ENCODE results near the gene EFCAB6. TPM values are rescaled to one million over a fixed set of nuclear protein-coding genes. Genes with fewer than 3 reads are reported as not detected.

EFCAB6 gene
- total and polyA plus RNA-seq, 10 of the 15 experiments (the other 5 are each of a cell fraction or from before 2014, with no cell fraction given): 0.05 to 0.42 (median 0.19) TPM

DNA sequence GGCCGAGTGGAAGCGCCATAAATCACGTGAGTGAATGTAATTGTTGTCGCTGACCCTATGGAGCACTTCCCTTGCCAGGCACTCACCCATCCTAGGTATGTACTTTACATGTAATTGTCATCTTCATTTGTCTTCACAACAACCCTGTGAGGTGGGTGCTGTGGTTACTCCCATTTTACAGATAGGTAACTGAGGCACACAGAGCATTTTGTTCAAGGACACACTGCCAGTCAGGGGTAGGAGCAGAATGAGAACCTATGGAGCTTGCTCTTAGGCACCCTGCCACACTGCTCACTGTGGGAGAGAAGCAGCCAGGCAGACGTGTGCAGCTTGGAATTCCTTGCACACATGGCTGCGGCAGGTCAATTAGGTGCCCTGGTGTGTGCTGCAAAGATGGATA is 785 bp upstream of the EFCAB6 start:
- ChIA-PET CTCF (interaction anchor here (0.6 to 1.2 kb wide), 2 partner anchors 16 to 70 kb away, joined by 3 read pairs; no protein-coding TSS in a partner anchor), POLR2A (interaction anchor here (1.1 kb wide), 1 partner anchor 17 kb away, joined by 8 read pairs; no protein-coding TSS in a partner anchor), SMC1A (ENCODE audit: uncharacterized antibody, unreplicated experiment) (interaction anchor here (1.1 kb wide), 1 partner anchor 142 kb away, joined by 3 read pairs; the partner anchor contains the start of gene SAMM50), RAD21 (ENCODE audit: unreplicated experiment) (no interaction called here)
- H3K4me3 ChIP-seq: peak overlapping the region; percentile 87
- WGBS (ENCODE audit: insufficient coverage, insufficient replicate concordance, low lambda C conversion rate, missing lambda C conversion rate): 17% methylated on average over 6 of the region's 6 CpGs
- H3K9me3 ChIP-seq (replicated peaks; ENCODE audit: control insufficient read depth, insufficient read depth, low read length): no peaks in the 10 kb centered on the region
- peak overlapping the region; percentile 85 for H3K9ac ChIP-seq (ENCODE audit: control insufficient read depth, insufficient read depth, low read length)
- in situ Hi-C loops (cut with MboI) (no loop called here), intact Hi-C loops (cut with micrococcal nuclease; ENCODE audit: unreplicated experiment) (no loop called here)
- H3K4me2 ChIP-seq (ENCODE audit: control insufficient read depth, insufficient read depth): peak overlapping the region; percentile 91
- DNase-seq (ENCODE audit: low read depth, low spot score): no peak
- peak; percentile 49 for FAIRE-seq
- BruUV-seq (replicated peaks): no TSS peak
- H3K27me3 ChIP-seq (replicated peaks in 1 of 2; ENCODE audit: control insufficient read depth in 2 of 2, insufficient read depth in 2 of 2, low read length in 1 of 2): no peaks in the 10 kb centered on the region
- no peaks in the 10 kb centered on the region for H4K20me1 ChIP-seq (ENCODE audit: control insufficient read depth, insufficient read depth)
- H2AFZ ChIP-seq (ENCODE audit: control insufficient read depth, low read depth, low read length): peak overlapping the region; percentile 57
- ATAC-seq: peak; percentile 8
- H3K79me2 ChIP-seq (ENCODE audit: control insufficient read depth, insufficient read depth, low read length): peaks cover 7% of the 10 kb centered on the region
- H3K27ac ChIP-seq (ENCODE audit: control insufficient read depth, insufficient read depth): peak overlapping the region; percentile 79
- 0 out of 2 replicates have a peak, but pooled peaks cover 4% of the 10 kb centered on the region for H3K4me1 ChIP-seq (ENCODE audit: control insufficient read depth, insufficient read depth, low read length)
- H3K36me3 ChIP-seq (ENCODE audit: control insufficient read depth in 2 of 2, insufficient read depth in 2 of 2, low read length in 1 of 2): no peaks in the 10 kb centered on the region
- TF ChIP-seq, protein P1, sequence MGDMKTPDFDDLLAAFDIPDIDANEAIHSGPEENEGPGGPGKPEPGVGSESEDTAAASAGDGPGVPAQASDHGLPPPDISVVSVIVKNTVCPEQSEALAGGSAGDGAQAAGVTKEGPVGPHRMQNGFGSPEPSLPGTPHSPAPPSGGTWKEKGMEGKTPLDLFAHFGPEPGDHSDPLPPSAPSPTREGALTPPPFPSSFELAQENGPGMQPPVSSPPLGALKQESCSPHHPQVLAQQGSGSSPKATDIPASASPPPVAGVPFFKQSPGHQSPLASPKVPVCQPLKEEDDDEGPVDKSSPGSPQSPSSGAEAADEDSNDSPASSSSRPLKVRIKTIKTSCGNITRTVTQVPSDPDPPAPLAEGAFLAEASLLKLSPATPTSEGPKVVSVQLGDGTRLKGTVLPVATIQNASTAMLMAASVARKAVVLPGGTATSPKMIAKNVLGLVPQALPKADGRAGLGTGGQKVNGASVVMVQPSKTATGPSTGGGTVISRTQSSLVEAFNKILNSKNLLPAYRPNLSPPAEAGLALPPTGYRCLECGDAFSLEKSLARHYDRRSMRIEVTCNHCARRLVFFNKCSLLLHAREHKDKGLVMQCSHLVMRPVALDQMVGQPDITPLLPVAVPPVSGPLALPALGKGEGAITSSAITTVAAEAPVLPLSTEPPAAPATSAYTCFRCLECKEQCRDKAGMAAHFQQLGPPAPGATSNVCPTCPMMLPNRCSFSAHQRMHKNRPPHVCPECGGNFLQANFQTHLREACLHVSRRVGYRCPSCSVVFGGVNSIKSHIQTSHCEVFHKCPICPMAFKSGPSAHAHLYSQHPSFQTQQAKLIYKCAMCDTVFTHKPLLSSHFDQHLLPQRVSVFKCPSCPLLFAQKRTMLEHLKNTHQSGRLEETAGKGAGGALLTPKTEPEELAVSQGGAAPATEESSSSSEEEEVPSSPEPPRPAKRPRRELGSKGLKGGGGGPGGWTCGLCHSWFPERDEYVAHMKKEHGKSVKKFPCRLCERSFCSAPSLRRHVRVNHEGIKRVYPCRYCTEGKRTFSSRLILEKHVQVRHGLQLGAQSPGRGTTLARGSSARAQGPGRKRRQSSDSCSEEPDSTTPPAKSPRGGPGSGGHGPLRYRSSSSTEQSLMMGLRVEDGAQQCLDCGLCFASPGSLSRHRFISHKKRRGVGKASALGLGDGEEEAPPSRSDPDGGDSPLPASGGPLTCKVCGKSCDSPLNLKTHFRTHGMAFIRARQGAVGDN (IDR thresholded peaks at IDR 0.05): no peak

DNA sequence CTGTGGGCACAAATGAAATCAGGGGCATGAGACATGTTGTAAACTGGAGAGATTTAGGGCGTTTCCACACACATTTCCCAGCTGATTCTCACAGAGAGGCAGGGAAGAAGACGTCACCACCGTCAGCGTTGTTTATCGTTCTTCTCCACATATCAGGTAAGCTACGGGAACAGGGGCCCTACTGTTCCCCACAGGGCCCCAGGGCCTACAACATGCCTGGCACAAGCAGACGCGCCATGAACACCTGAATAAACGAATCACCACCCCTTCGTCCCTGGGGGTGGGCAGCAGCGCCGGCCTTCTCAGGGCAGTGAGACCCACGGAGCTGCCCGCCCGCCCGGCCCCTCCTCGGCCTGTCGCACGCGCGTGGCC is 342 bp downstream of the EFCAB6 start:
- Histone ChIP-seq H3K9ac (ENCODE audit: control insufficient read depth, insufficient read depth, low read length) (peak overlapping the region; percentile 85), H3K27me3 (replicated peaks in 1 of 2; ENCODE audit: control insufficient read depth in 2 of 2, insufficient read depth in 2 of 2, low read length in 1 of 2) (no peaks in the 10 kb centered on the region)
- intact Hi-C loops (cut with micrococcal nuclease; ENCODE audit: unreplicated experiment): no loop called here

More for the DNA sequence above, 342 bp downstream of the EFCAB6 start:
- TF ChIP-seq ETV6 (conservative IDR thresholded peaks at IDR 0.05 in 1 of 2, IDR thresholded peaks at IDR 0.05 in 1 of 2; ENCODE audit: borderline replicate concordance in 1 of 2, low read depth in 1 of 2) (no peak), SREBF2 (IDR thresholded peaks at IDR 0.05; ENCODE audit: low read length) (no peak)
- TF ChIP-seq, protein P2, sequence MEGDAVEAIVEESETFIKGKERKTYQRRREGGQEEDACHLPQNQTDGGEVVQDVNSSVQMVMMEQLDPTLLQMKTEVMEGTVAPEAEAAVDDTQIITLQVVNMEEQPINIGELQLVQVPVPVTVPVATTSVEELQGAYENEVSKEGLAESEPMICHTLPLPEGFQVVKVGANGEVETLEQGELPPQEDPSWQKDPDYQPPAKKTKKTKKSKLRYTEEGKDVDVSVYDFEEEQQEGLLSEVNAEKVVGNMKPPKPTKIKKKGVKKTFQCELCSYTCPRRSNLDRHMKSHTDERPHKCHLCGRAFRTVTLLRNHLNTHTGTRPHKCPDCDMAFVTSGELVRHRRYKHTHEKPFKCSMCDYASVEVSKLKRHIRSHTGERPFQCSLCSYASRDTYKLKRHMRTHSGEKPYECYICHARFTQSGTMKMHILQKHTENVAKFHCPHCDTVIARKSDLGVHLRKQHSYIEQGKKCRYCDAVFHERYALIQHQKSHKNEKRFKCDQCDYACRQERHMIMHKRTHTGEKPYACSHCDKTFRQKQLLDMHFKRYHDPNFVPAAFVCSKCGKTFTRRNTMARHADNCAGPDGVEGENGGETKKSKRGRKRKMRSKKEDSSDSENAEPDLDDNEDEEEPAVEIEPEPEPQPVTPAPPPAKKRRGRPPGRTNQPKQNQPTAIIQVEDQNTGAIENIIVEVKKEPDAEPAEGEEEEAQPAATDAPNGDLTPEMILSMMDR (IDR thresholded peaks at IDR 0.05 in 2 of 3, conservative IDR thresholded peaks at IDR 0.05 in 1 of 3; ENCODE audit: control insufficient read depth in 2 of 3, extremely low read depth in 1 of 3, insufficient read depth in 1 of 3, low read depth in 3 of 3, low read length in 3 of 3): no peak
- TF ChIP-seq, protein P3, sequence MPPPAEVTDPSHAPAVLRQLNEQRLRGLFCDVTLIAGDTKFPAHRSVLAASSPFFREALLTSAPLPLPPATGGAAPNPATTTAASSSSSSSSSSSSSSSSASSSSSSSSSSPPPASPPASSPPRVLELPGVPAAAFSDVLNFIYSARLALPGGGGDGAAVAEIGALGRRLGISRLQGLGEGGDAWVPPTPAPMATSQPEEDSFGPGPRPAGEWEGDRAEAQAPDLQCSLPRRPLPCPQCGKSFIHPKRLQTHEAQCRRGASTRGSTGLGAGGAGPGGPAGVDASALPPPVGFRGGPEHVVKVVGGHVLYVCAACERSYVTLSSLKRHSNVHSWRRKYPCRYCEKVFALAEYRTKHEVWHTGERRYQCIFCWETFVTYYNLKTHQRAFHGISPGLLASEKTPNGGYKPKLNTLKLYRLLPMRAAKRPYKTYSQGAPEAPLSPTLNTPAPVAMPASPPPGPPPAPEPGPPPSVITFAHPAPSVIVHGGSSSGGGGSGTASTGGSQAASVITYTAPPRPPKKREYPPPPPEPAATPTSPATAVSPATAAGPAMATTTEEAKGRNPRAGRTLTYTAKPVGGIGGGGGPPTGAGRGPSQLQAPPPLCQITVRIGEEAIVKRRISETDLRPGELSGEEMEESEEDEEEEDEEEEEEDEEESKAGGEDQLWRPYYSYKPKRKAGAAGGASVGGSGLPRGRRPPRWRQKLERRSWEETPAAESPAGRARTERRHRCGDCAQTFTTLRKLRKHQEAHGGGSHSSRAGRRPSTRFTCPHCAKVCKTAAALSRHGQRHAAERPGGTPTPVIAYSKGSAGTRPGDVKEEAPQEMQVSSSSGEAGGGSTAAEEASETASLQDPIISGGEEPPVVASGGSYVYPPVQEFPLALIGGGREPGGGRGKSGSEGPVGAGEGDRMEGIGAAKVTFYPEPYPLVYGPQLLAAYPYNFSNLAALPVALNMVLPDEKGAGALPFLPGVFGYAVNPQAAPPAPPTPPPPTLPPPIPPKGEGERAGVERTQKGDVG (CRISPR knock-in tag; IDR thresholded peaks at IDR 0.05): no peak
- ChIA-PET SMC1A (ENCODE audit: uncharacterized antibody, unreplicated experiment) (interaction anchor here (1.1 kb wide), 1 partner anchor 143 kb away, joined by 3 read pairs; the partner anchor contains the start of gene SAMM50), RAD21 (ENCODE audit: unreplicated experiment) (interaction anchor here (0.6 to 1.1 kb wide), 4 partner anchors 9 to 743 kb away, joined by 3 to 4 read pairs (median 3); no protein-coding TSS in a partner anchor), CTCF (no interaction called here), POLR2A (interaction anchor here (0.6 to 1.4 kb wide), 4 partner anchors 8 to 41 kb away, joined by 3 to 4 read pairs (median 4); no protein-coding TSS in a partner anchor)
- no TSS peak for BruUV-seq (replicated peaks)
- DNase-seq (ENCODE audit: low read depth, low spot score): no peak
- in situ Hi-C loops (cut with MboI): no loop called here
- Histone ChIP-seq H2AFZ (ENCODE audit: control insufficient read depth, low read depth, low read length) (peak overlapping the region; percentile 78), H3K4me2 (ENCODE audit: control insufficient read depth, insufficient read depth) (peak overlapping the region; percentile 93), H3K4me1 (ENCODE audit: control insufficient read depth, insufficient read depth, low read length) (0 out of 2 replicates have a peak, but pooled peaks cover 4% of the 10 kb centered on the region), H4K20me1 (ENCODE audit: control insufficient read depth, insufficient read depth) (no peaks in the 10 kb centered on the region), H3K79me2 (ENCODE audit: control insufficient read depth, insufficient read depth, low read length) (peaks cover 7% of the 10 kb centered on the region), H3K4me3 (peak overlapping the region; percentile 87), H3K36me3 (ENCODE audit: control insufficient read depth in 2 of 2, insufficient read depth in 2 of 2, low read length in 1 of 2) (no peaks in the 10 kb centered on the region), H3K27ac (ENCODE audit: control insufficient read depth, insufficient read depth) (no peak overlapping the region; the same call in 1 of the 2 replicates), H3K9me3 (replicated peaks; ENCODE audit: control insufficient read depth, insufficient read depth, low read length) (no peaks in the 10 kb centered on the region)
- FAIRE-seq: no peak
- WGBS (ENCODE audit: insufficient coverage, insufficient replicate concordance, low lambda C conversion rate, missing lambda C conversion rate): 0% methylated on average over 12 of the region's 21 CpGs
- ATAC-seq: peak; percentile 45; the same call in 2 of the 3 replicates

Measured in GM12878 (cell line).